SK-N-SH (cell line): ENCODE data around the gene RAB4B. TPM values are rescaled to one million over a fixed set of nuclear protein-coding genes. Genes with fewer than 3 reads are reported as not detected.

ENCODE experiments used
- CTCF ChIA-PET: fragments of 300-600, 350-600 bp; formaldehyde crosslinking; extraction: SDS; loops from one replicate; lab custom pipeline; 2021; lab: Yijun Ruan, JAX
- POLR2A ChIA-PET: fragments of 350-600 bp; sonication (Branson Sonifier 250); formaldehyde crosslinking; extraction: SDS; loops from one replicate; lab custom pipeline; 2020; ENCODE audit warnings: antibody characterized with exemption, inconsistent platforms; lab: Yijun Ruan, JAX
- DNase-seq: peaks from one replicate; pipeline ENCODE4 v3.0.0; 2012
- H2AFZ ChIP-seq: fragments of 200-600 bp; sonication (generic); 2 replicates; pipeline ENCODE4 v1.8.1; 2016; ENCODE audit warnings: antibody characterized with exemption, mild to moderate bottlenecking, low read depth
- H3F3A ChIP-seq: fragments of 200-600 bp; sonication (generic); replicated peaks from 2 replicates; pipeline ENCODE3; 2016; ENCODE audit warnings: antibody characterized with exemption, mild to moderate bottlenecking; ENCODE audit not compliant: insufficient read depth
- H3K27ac ChIP-seq, 2 experiments: fragments of 200-500 bp in 1 of 2; fragments of 200-600 bp in 1 of 2; sonication (Bioruptor generic) in 1 of 2; sonication (generic), shearing (Covaris generic) in 1 of 2; 2 replicates each; pipeline versions ENCODE4 v1.5.1 to v1.6.1; 2014 to 2016; ENCODE audit warnings: low read depth in 2 of 2, inconsistent platforms in 1 of 2, low read length in 1 of 2, mild to moderate bottlenecking in 1 of 2, mixed read lengths in 1 of 2
- H3K27me3 ChIP-seq: fragments of 200-600 bp; sonication (generic), shearing (Covaris generic); 2 replicates; pipeline ENCODE4 v1.6.1; 2016; ENCODE audit warnings: mixed run types; ENCODE audit not compliant: insufficient read depth
- H3K36me3 ChIP-seq, 2 experiments: fragments of 200-500 bp in 1 of 2; fragments of 200-600 bp in 1 of 2; sonication (Bioruptor generic) in 1 of 2; sonication (generic) in 1 of 2; replicated peaks in 1 of 2; 2 replicates each; pipeline versions ENCODE3 to v1.5.1; 2014 to 2016; ENCODE audit warnings: low read length in 1 of 2, mild to moderate bottlenecking in 1 of 2; ENCODE audit not compliant: insufficient read depth in 2 of 2, control insufficient read depth in 1 of 2
- H3K4me1 ChIP-seq, 2 experiments: fragments of 200-500 bp in 1 of 2; fragments of 200-600 bp in 1 of 2; sonication (Bioruptor generic) in 1 of 2; sonication (generic), shearing (Covaris generic) in 1 of 2; 2 replicates each; pipeline versions ENCODE4 v1.5.1 to v1.6.1; 2014 to 2016; ENCODE audit warnings: low read depth in 1 of 2, low read length in 1 of 2, mixed run types in 1 of 2; ENCODE audit not compliant: insufficient read depth in 2 of 2, control insufficient read depth in 1 of 2
- H3K4me2 ChIP-seq: fragments of 200-600 bp; sonication (generic), shearing (Covaris generic); 2 replicates; pipeline ENCODE4 v1.6.1; 2017; ENCODE audit warnings: mixed run types
- H3K4me3 ChIP-seq, 2 experiments: fragments of 200-500 bp in 1 of 2; fragments of 200-600 bp in 1 of 2; sonication (Bioruptor generic) in 1 of 2; sonication (generic), shearing (Covaris generic) in 1 of 2; 2 replicates each; pipeline versions ENCODE4 v1.5.1 to v1.8.1; 2014 to 2016; ENCODE audit warnings: low read depth in 2 of 2, inconsistent platforms in 1 of 2, low read length in 1 of 2, mild to moderate bottlenecking in 1 of 2, mixed read lengths in 1 of 2, moderate library complexity in 1 of 2
- H3K79me2 ChIP-seq: fragments of 200-600 bp; sonication (generic); 2 replicates; pipeline ENCODE4 v1.8.1; 2017; ENCODE audit warnings: mild to moderate bottlenecking; ENCODE audit not compliant: insufficient read depth
- H3K9ac ChIP-seq: fragments of 200-600 bp; sonication (generic); 2 replicates; pipeline ENCODE4 v1.6.1; 2017; ENCODE audit warnings: mixed run types
- H3K9me2 ChIP-seq: fragments of 200-600 bp; sonication (generic); 2 replicates; pipeline ENCODE4 v1.6.1; 2017; ENCODE audit warnings: mixed run types
- H3K9me3 ChIP-seq: fragments of 200-600 bp; sonication (generic); 2 replicates; pipeline ENCODE4 v1.6.1; 2017; ENCODE audit warnings: mixed run types, mild to moderate bottlenecking, moderate library complexity
- H4K20me1 ChIP-seq: fragments of 200-600 bp; sonication (generic); 2 replicates; pipeline ENCODE4 v1.6.1; 2017; ENCODE audit warnings: mild to moderate bottlenecking, mixed run types; ENCODE audit not compliant: insufficient read depth
- ELF1 ChIP-seq: IDR thresholded peaks from 2 replicates; pipeline ENCODE4 v1.4.0; 2012
- EZH2phosphoT487 ChIP-seq: fragments of 200-600 bp; sonication (generic); IDR thresholded peaks from 2 replicates; pipeline ENCODE4 v1.6.1; 2017; ENCODE audit warnings: low read depth, mixed run types, mild to moderate bottlenecking, antibody characterized with exemption, moderate library complexity, borderline replicate concordance
- FOXM1 ChIP-seq: IDR thresholded peaks from 2 replicates; pipeline ENCODE4 v1.4.0; 2012; ENCODE audit warnings: low read depth, mild to moderate bottlenecking
- GATA2 ChIP-seq: sonication (generic); formaldehyde crosslinking; IDR thresholded peaks from 2 replicates; pipeline ENCODE4 v1.5.0; 2020; ENCODE audit warnings: mild to moderate bottlenecking, missing genetic modification reagents
- JUND ChIP-seq: IDR thresholded peaks from 2 replicates; pipeline ENCODE4 v1.4.0; 2012
- MAX ChIP-seq: IDR thresholded peaks from 2 replicates; pipeline ENCODE4 v1.4.0; 2012; ENCODE audit warnings: low read depth
- MEF2A ChIP-seq: IDR thresholded peaks from 2 replicates; pipeline ENCODE4 v1.4.0; 2012; ENCODE audit warnings: low read depth, borderline replicate concordance
- RAD21 ChIP-seq: IDR thresholded peaks from 2 replicates; pipeline ENCODE4 v1.6.1; 2012; ENCODE audit warnings: mild to moderate bottlenecking, low read length
- RFX5 ChIP-seq: IDR thresholded peaks from 2 replicates; pipeline ENCODE4 v1.6.1; 2012; ENCODE audit warnings: mild to moderate bottlenecking, improper control_type of control experiment, low read length
- RXRA ChIP-seq: IDR thresholded peaks from 2 replicates; pipeline ENCODE4 v1.4.0; 2012; ENCODE audit warnings: low read depth, mild to moderate bottlenecking, borderline replicate concordance
- SMC3 ChIP-seq: IDR thresholded peaks from 2 replicates; pipeline ENCODE4 v1.6.1; 2012; ENCODE audit warnings: low read depth, low read length, improper control_type of control experiment
- TAF1 ChIP-seq: IDR thresholded peaks from 2 replicates; pipeline ENCODE4 v1.6.1; 2012; ENCODE audit warnings: low read depth, mild to moderate bottlenecking, low read length, moderate library complexity, borderline replicate concordance
- TCF12 ChIP-seq: IDR thresholded peaks from 2 replicates; pipeline ENCODE4 v1.4.0; 2012
- WGBS: methylation state at CpG from one replicate; pipeline ENCODE4 v1.1.6; 2017; ENCODE audit warnings: low lambda C conversion rate; 5-methylcytosine and 5-hydroxymethylcytosine counted together
- polyA plus RNA-seq, 3 experiments: library from polyadenylated mRNA; depleted of rRNA; stranded (reverse); fragments of >200 nt; gene quantifications; 2 replicates each; pipeline ENCODE4 v1.2.3, GENCODE V29; 2012
- TF ChIP-seq, protein P1 (sequence below): IDR thresholded peaks from 2 replicates; pipeline ENCODE4 v1.4.0; 2012; ENCODE audit warnings: low read depth, borderline replicate concordance
- TF ChIP-seq, protein P2 (sequence below): IDR thresholded peaks from 2 replicates; pipeline ENCODE4 v1.4.0; 2012; ENCODE audit warnings: low read depth, borderline replicate concordance
- TF ChIP-seq, protein P3 (sequence below): IDR thresholded peaks from 2 replicates; pipeline ENCODE4; 2012

Gene RAB4B
- polyA plus RNA-seq, 1 of the 3 experiments (the other 2 are of a cell fraction): 53.2 TPM

- H3K4me3 ChIP-seq: no peak overlapping the region
- H3K9ac ChIP-seq: no peak overlapping the region
- no peaks in the 10 kb centered on the region for H3K27me3 ChIP-seq
- no peak for TF ChIP-seq RXRA
- TF ChIP-seq, protein P1, sequence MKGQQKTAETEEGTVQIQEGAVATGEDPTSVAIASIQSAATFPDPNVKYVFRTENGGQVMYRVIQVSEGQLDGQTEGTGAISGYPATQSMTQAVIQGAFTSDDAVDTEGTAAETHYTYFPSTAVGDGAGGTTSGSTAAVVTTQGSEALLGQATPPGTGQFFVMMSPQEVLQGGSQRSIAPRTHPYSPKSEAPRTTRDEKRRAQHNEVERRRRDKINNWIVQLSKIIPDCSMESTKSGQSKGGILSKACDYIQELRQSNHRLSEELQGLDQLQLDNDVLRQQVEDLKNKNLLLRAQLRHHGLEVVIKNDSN: no peak
- no peak for TF ChIP-seq JUND
- TF ChIP-seq ELF1: no peak
- no peak for TF ChIP-seq EZH2phosphoT487
- TF ChIP-seq MAX: no peak
- no peak for TF ChIP-seq RFX5
- no peak for TF ChIP-seq GATA2
- TF ChIP-seq, protein P2, sequence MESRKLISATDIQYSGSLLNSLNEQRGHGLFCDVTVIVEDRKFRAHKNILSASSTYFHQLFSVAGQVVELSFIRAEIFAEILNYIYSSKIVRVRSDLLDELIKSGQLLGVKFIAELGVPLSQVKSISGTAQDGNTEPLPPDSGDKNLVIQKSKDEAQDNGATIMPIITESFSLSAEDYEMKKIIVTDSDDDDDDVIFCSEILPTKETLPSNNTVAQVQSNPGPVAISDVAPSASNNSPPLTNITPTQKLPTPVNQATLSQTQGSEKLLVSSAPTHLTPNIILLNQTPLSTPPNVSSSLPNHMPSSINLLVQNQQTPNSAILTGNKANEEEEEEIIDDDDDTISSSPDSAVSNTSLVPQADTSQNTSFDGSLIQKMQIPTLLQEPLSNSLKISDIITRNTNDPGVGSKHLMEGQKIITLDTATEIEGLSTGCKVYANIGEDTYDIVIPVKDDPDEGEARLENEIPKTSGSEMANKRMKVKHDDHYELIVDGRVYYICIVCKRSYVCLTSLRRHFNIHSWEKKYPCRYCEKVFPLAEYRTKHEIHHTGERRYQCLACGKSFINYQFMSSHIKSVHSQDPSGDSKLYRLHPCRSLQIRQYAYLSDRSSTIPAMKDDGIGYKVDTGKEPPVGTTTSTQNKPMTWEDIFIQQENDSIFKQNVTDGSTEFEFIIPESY: no peak
- no peak for TF ChIP-seq TCF12
- TF ChIP-seq RAD21: no peak
- TF ChIP-seq MEF2A: no peak
- TF ChIP-seq FOXM1: no peak
- TF ChIP-seq, protein P3, sequence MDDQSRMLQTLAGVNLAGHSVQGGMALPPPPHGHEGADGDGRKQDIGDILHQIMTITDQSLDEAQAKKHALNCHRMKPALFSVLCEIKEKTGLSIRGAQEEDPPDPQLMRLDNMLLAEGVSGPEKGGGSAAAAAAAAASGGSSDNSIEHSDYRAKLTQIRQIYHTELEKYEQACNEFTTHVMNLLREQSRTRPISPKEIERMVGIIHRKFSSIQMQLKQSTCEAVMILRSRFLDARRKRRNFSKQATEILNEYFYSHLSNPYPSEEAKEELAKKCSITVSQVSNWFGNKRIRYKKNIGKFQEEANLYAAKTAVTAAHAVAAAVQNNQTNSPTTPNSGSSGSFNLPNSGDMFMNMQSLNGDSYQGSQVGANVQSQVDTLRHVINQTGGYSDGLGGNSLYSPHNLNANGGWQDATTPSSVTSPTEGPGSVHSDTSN: no peak
- TF ChIP-seq SMC3: no peak
- TF ChIP-seq TAF1: no peak
- POLR2A ChIA-PET: interaction anchor here (1.3 kb wide), 1 partner anchor 10 kb away, joined by 3 read pairs; no protein-coding TSS in a partner anchor
- CTCF ChIA-PET: interaction anchor here (0.8 kb wide), 1 partner anchor 79 kb away, joined by 3 read pairs; no protein-coding TSS in a partner anchor
- no peak for DNase-seq
- no peaks in the 10 kb centered on the region for H3F3A ChIP-seq
- H4K20me1 ChIP-seq: no peaks in the 10 kb centered on the region
- H3K4me1 ChIP-seq: 0 out of 4 replicates have a peak, but pooled peaks cover 0 to 4% of the 10 kb centered on the region in 2 experiments
- no peak overlapping the region for H2AFZ ChIP-seq
- H3K4me2 ChIP-seq: no peak overlapping the region
- no peaks in the 10 kb centered on the region for H3K79me2 ChIP-seq
- peaks cover 9% of the 10 kb centered on the region in 2 experiments for H3K36me3 ChIP-seq
- H3K9me2 ChIP-seq: no peaks in the 10 kb centered on the region
- no peaks in the 10 kb centered on the region for H3K9me3 ChIP-seq
- WGBS: 91% methylated on average over 6 of the region's 6 CpGs
- H3K27ac ChIP-seq: no peak overlapping the region
These were observed 37.3 kb upstream of the RAB4B start for GRCh38 chr19:40740747-40741146.
